Astrocyte (in vitro differentiated cells and primary cell): ENCODE results near the gene ANAPC7.

Experiments used
- EZH2 ChIP-seq: IDR thresholded peaks from 2 replicates; pipeline ENCODE4 v1.6.1; 2012; ENCODE audit warnings: mild to moderate bottlenecking, low read length, inconsistent platforms; ENCODE audit not compliant: insufficient read depth
- TF ChIP-seq, protein P1 (sequence below): IDR thresholded peaks from 2 replicates; pipeline ENCODE4 v1.5.1; 2011; ENCODE audit warnings: low read depth, mild to moderate bottlenecking, inconsistent platforms, low read length, moderate library complexity; ENCODE audit not compliant: insufficient read depth

DNA sequence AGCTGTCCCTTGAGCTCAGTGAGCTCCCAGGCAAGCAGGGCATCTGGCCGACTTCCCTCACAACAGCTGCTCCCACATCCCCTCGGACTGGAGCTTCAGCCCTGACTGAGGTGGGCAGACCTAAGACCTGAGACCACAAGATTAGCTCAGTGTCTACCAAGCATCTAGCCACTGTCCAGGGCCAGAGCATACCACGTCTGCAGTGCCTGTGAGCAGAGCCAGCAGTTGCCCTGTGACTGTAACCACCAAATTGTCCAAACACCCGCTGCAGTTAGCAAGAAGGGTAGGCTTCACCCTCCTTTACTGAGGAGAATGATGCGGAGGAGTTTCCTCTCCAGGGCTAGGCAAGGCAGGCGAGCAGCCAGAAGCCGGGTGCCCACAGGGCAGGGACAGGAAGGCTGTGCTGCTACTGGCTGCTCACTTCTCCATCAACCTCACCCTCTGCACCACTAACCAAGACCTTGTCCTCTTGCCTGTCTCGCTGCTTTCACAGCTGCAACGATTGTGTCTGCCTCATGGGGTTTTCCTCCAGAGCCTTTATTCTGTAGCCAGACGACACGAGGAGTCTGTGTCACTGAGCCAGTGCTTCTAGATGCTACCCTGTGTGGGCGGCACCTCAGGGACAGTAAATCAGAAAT is 53.9 kb downstream of the ANAPC7 start:
- TF ChIP-seq, protein P1, sequence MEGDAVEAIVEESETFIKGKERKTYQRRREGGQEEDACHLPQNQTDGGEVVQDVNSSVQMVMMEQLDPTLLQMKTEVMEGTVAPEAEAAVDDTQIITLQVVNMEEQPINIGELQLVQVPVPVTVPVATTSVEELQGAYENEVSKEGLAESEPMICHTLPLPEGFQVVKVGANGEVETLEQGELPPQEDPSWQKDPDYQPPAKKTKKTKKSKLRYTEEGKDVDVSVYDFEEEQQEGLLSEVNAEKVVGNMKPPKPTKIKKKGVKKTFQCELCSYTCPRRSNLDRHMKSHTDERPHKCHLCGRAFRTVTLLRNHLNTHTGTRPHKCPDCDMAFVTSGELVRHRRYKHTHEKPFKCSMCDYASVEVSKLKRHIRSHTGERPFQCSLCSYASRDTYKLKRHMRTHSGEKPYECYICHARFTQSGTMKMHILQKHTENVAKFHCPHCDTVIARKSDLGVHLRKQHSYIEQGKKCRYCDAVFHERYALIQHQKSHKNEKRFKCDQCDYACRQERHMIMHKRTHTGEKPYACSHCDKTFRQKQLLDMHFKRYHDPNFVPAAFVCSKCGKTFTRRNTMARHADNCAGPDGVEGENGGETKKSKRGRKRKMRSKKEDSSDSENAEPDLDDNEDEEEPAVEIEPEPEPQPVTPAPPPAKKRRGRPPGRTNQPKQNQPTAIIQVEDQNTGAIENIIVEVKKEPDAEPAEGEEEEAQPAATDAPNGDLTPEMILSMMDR = no peak
- no peak for TF ChIP-seq EZH2
